SU-DHL-6 (cell line): ENCODE results near the gene TENM4.

Experiments
- EZH2phosphoT487 ChIP-seq: fragments of 200-600 bp; sonication (generic), shearing (Covaris generic); conservative IDR thresholded peaks from 2 replicates; pipeline ENCODE4 v1.6.1; 2018; ENCODE audit warnings: mild to moderate bottlenecking, antibody characterized with exemption, low read length, moderate library complexity, mixed read lengths
- TF ChIP-seq, protein P1 (sequence below): fragments of 200-600 bp; sonication (generic); IDR thresholded peaks from one replicate; pipeline ENCODE4 v1.5.1; 2017; ENCODE audit warnings: antibody characterized with exemption, mild to moderate bottlenecking, low read length, moderate library complexity; ENCODE audit not compliant: insufficient read depth, poor library complexity, severe bottlenecking

DNA sequence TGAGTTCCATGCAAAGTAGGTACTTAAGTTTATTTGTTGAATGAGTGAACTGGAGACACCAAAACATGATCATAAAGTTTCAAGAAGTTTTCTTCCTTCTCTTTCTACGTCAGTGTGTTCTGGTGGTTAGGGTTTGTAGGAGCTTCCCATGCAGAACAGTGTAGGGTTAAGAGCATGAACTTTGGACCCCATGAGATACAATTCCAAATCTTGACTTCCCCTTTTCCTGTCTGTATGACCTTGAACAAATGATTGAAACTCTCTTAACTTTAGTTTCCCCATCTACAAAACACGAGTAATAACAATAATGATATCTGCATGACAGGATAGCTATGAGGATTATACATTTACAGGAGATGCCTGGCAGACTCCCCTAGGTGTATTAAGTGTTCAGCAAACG, 41.0 kb upstream of the TENM4 start:
- TF ChIP-seq, protein P1, sequence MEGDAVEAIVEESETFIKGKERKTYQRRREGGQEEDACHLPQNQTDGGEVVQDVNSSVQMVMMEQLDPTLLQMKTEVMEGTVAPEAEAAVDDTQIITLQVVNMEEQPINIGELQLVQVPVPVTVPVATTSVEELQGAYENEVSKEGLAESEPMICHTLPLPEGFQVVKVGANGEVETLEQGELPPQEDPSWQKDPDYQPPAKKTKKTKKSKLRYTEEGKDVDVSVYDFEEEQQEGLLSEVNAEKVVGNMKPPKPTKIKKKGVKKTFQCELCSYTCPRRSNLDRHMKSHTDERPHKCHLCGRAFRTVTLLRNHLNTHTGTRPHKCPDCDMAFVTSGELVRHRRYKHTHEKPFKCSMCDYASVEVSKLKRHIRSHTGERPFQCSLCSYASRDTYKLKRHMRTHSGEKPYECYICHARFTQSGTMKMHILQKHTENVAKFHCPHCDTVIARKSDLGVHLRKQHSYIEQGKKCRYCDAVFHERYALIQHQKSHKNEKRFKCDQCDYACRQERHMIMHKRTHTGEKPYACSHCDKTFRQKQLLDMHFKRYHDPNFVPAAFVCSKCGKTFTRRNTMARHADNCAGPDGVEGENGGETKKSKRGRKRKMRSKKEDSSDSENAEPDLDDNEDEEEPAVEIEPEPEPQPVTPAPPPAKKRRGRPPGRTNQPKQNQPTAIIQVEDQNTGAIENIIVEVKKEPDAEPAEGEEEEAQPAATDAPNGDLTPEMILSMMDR, result no peak
- no peak for TF ChIP-seq EZH2phosphoT487
